ENCODE data around the gene IL17REL. TPM values are rescaled to one million over a fixed set of nuclear protein-coding genes. Genes with fewer than 3 reads are reported as not detected.
A peak's percentile ranks its signal among the peaks of the same experiment; 100 is the strongest.

IL17REL gene
- total RNA-seq, 4 donors from 2014 or later = 0.12 to 0.26 TPM; not detected in 2

DNA sequence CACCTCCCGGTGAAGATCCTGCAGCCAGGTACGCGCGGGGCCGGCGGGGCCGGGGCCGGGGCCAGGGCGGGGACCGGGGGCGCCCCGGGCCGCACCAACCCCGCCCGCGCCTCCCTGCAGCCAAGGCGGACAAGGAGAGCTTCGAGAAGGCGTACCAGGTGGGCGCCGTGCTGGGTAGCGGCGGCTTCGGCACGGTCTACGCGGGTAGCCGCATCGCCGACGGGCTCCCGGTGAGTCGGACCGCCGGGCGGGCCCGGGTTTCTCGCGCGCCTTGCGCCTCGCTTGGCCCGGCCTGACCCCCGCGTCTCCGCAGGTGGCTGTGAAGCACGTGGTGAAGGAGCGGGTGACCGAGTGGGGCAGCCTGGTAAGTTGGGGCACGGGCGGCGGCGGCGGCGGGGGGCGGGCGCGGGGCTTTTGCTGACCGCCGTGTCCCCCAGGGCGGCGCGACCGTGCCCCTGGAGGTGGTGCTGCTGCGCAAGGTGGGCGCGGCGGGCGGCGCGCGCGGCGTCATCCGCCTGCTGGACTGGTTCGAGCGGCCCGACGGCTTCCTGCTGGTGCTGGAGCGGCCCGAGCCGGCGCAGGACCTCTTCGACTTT lies 51.5 kb downstream of the IL17REL start:
- Histone ChIP-seq H3K4me3 (peak overlapping the region; percentile 55 to 79), H3K9me3 (no peaks in the 10 kb centered on the region), H3K36me3 (no peaks in the 10 kb centered on the region), H3K4me1 (peaks cover 0 to 25% of the 10 kb centered on the region in 2 donors), H3K27ac (peak overlapping the region; percentile 93 to 95), H3K27me3 (no peaks in the 10 kb centered on the region)
- TF ChIP-seq CTCF (IDR thresholded peaks at IDR 0.05) (no peak), POLR2A (IDR thresholded peaks at IDR 0.05) (no peak)
- intact Hi-C loops (cut with DNase I; ENCODE audit: low total_unique reads) = no loop called here
- DNase-seq = peak; percentile 41 to 50

- Histone ChIP-seq H3K4me1 (peaks cover 0 to 20% of the 10 kb centered on the region in 2 donors), H3K27ac (peak within 1 kb of the TSS; percentile 93 to 95)
- intact Hi-C loops (cut with DNase I; ENCODE audit: low total_unique reads) = no loop called here
Observed at GRCh38 chr22:49960159-49961004, 52.2 kb downstream of the IL17REL start, which contains the start of gene PIM3. Gene PIM3 (plus strand): TSS chr22:49960772. CDS start chr22:49960948, 176 bp downstream.

DNA sequence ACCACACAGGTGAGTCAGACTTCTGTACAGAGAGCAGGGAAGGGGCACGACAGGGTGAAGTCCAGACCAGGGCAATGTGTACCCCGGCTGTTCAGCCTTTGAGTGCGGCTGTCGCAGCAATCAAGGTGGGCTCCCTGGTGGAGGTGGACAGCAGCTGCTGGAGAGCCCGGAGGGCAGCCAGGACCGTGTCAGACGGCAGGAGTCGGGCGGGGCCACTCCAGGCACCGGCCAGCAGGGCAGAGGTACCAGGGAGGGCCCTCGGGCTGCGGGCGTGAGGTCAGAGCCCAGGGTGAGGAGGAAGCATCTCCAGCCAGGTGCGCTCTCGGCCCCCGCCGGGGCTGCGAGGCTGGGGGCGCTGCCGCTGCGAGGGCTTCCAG lies 52.8 kb downstream of the IL17REL start:
- no peaks in the 10 kb centered on the region for H3K27me3 ChIP-seq
- H3K36me3 ChIP-seq = no peaks in the 10 kb centered on the region
- no peaks in the 10 kb centered on the region for H3K9me3 ChIP-seq
- DNase-seq = no peak
- peak overlapping the region; percentile 55 to 79 for H3K4me3 ChIP-seq
- H3K4me1 ChIP-seq = peaks cover 0 to 20% of the 10 kb centered on the region in 2 donors
- intact Hi-C loops (cut with DNase I; ENCODE audit: low total_unique reads) = no loop called here
- H3K27ac ChIP-seq = peak overlapping the region; percentile 93 to 95
- no peak for TF ChIP-seq POLR2A (IDR thresholded peaks at IDR 0.05)
- peak in 2 of 4 experiments; percentile 9 to 10 for TF ChIP-seq CTCF (IDR thresholded peaks at IDR 0.05)

More at GRCh38 chr22:49960159-49961004, 52.2 kb downstream of the IL17REL start, which contains the start of gene PIM3:
- peak; percentile 93 for DNase-seq
- H3K36me3 ChIP-seq = no peaks in the 10 kb centered on the region
- H3K27me3 ChIP-seq = no peaks in the 10 kb centered on the region
- no peaks in the 10 kb centered on the region for H3K9me3 ChIP-seq
- TF ChIP-seq CTCF (IDR thresholded peaks at IDR 0.05) = peak in 3 of 4 experiments; percentile 1 to 32 (median 7)
- TF ChIP-seq POLR2A (IDR thresholded peaks at IDR 0.05) = peak; percentile 70 to 92
- H3K4me3 ChIP-seq = peak within 1 kb of the TSS; percentile 55 to 79

GRCh38 chr22:49958931-49959781 lies 53.4 kb downstream of the IL17REL start:
- TF ChIP-seq POLR2A (IDR thresholded peaks at IDR 0.05) = no peak
- TF ChIP-seq CTCF (IDR thresholded peaks at IDR 0.05) = no peak
- intact Hi-C loops (cut with DNase I; ENCODE audit: low total_unique reads) = no loop called here
- Histone ChIP-seq H3K4me1 (peaks cover 0 to 16% of the 10 kb centered on the region in 2 donors), H3K27ac (peak overlapping the region; percentile 93 to 95), H3K27me3 (no peaks in the 10 kb centered on the region), H3K36me3 (no peaks in the 10 kb centered on the region), H3K4me3 (peak overlapping the region in 1 of 2 donors; percentile 79), H3K9me3 (no peaks in the 10 kb centered on the region)
- DNase-seq = no peak
